Mesenchymal stem cell (in vitro differentiated cells and primary cell): ENCODE data around the gene ZNF263.

Experiments used
- DNase-seq: peaks from one replicate; pipeline ENCODE4 v3.0.0-alpha.2; 2013
- H2AFZ ChIP-seq: one replicate; pipeline ENCODE4 v1.6.1; 2013; ENCODE audit warnings: low read depth, mild to moderate bottlenecking, control low read depth, inconsistent platforms, low read length, moderate library complexity
- H2AK5ac ChIP-seq: 2 replicates; pipeline ENCODE4 v1.6.1; 2013; ENCODE audit warnings: low read length, moderate library complexity, mild to moderate bottlenecking, inconsistent platforms; ENCODE audit not compliant: severe bottlenecking
- H2BK120ac ChIP-seq: one replicate; pipeline ENCODE4 v1.6.1; 2013; ENCODE audit warnings: low read depth, mild to moderate bottlenecking, inconsistent platforms, low read length, moderate library complexity
- H2BK12ac ChIP-seq, 2 experiments: one replicate each; pipeline ENCODE4 v1.6.1; 2013; ENCODE audit warnings: inconsistent platforms in 2 of 2, low read length in 2 of 2, mild to moderate bottlenecking in 2 of 2, moderate library complexity in 2 of 2, control low read depth in 1 of 2
- H2BK15ac ChIP-seq: one replicate; pipeline ENCODE4 v1.6.1; 2013; ENCODE audit warnings: mild to moderate bottlenecking, low read depth, inconsistent platforms; ENCODE audit not compliant: poor library complexity, severe bottlenecking
- H2BK5ac ChIP-seq: 2 replicates; pipeline ENCODE4 v1.6.1; 2013; ENCODE audit warnings: low read depth, mild to moderate bottlenecking, low read length, control low read depth, inconsistent platforms; ENCODE audit not compliant: poor library complexity, severe bottlenecking
- H3K14ac ChIP-seq, 2 experiments: one replicate each; pipeline ENCODE4 v1.6.1; 2013; ENCODE audit warnings: inconsistent platforms in 2 of 2, low read length in 2 of 2, control low read depth in 1 of 2, mild to moderate bottlenecking in 1 of 2, moderate library complexity in 1 of 2
- H3K18ac ChIP-seq, 2 experiments: one replicate each; pipeline ENCODE4 v1.6.1; 2013; ENCODE audit warnings: inconsistent platforms in 2 of 2, low read length in 2 of 2, control low read depth in 1 of 2, low read depth in 1 of 2, mild to moderate bottlenecking in 1 of 2
- H3K23ac ChIP-seq, 2 experiments: one replicate each; pipeline ENCODE4 v1.6.1; 2013; ENCODE audit warnings: inconsistent platforms in 2 of 2, low read length in 2 of 2, mild to moderate bottlenecking in 2 of 2, moderate library complexity in 2 of 2, control low read depth in 1 of 2
- H3K27ac ChIP-seq: 2 replicates; pipeline ENCODE4 v1.5.1; 2013; ENCODE audit warnings: mild to moderate bottlenecking, moderate library complexity, low read length, control low read depth, inconsistent platforms; ENCODE audit not compliant: poor library complexity, severe bottlenecking
- H3K27me3 ChIP-seq, 2 experiments: 2 replicates each; pipeline versions ENCODE4 v1.6.1 to v1.7.0; 2013; ENCODE audit warnings: low read length in 2 of 2, mild to moderate bottlenecking in 2 of 2, moderate library complexity in 2 of 2, control low read depth in 1 of 2, inconsistent platforms in 1 of 2; ENCODE audit not compliant: control insufficient read depth in 1 of 2, insufficient read depth in 1 of 2
- H3K36me3 ChIP-seq, 2 experiments: 2 replicates each; pipeline versions ENCODE4 v1.6.1 to v1.7.0; 2013; ENCODE audit warnings: low read length in 2 of 2, control low read depth in 1 of 2, inconsistent platforms in 1 of 2, low read depth in 1 of 2, mild to moderate bottlenecking in 1 of 2; ENCODE audit not compliant: insufficient read depth in 2 of 2, control insufficient read depth in 1 of 2
- H3K4ac ChIP-seq, 2 experiments: one replicate each; pipeline ENCODE4 v1.6.1; 2013; ENCODE audit warnings: inconsistent platforms in 2 of 2, low read length in 2 of 2, mild to moderate bottlenecking in 2 of 2, moderate library complexity in 2 of 2, control low read depth in 1 of 2, low read depth in 1 of 2
- H3K4me1 ChIP-seq: 2 replicates; pipeline ENCODE4 v1.6.1; 2013; ENCODE audit warnings: low read depth, low read length, control low read depth; ENCODE audit not compliant: control insufficient read depth, insufficient read depth
- H3K4me2 ChIP-seq: 2 replicates; pipeline ENCODE4 v1.6.1; 2013; ENCODE audit warnings: low read length, mild to moderate bottlenecking, inconsistent platforms; ENCODE audit not compliant: poor library complexity, severe bottlenecking
- H3K4me3 ChIP-seq, 2 experiments: 2 replicates each; pipeline versions ENCODE4 v1.5.1 to v1.7.0; 2013; ENCODE audit warnings: low read length in 2 of 2, mild to moderate bottlenecking in 2 of 2, control low read depth in 1 of 2, low read depth in 1 of 2; ENCODE audit not compliant: insufficient read depth in 1 of 2
- H3K79me1 ChIP-seq: replicated peaks from 2 replicates; pipeline ENCODE4 v1.6.1; 2013; ENCODE audit warnings: mild to moderate bottlenecking, control low read depth, low read length, inconsistent platforms; ENCODE audit not compliant: poor library complexity, severe bottlenecking
- H3K9ac ChIP-seq: 2 replicates; pipeline ENCODE4 v1.7.0; 2013; ENCODE audit warnings: mild to moderate bottlenecking, low read length, moderate library complexity
- H3K9me3 ChIP-seq: 2 replicates; pipeline ENCODE4 v1.7.0; 2013; ENCODE audit warnings: mild to moderate bottlenecking, low read length; ENCODE audit not compliant: control insufficient read depth
- H4K8ac ChIP-seq: one replicate; pipeline ENCODE4 v1.6.1; 2013; ENCODE audit warnings: inconsistent platforms, mild to moderate bottlenecking, low read length, moderate library complexity
- H4K91ac ChIP-seq: one replicate; pipeline ENCODE4 v1.6.1; 2013; ENCODE audit warnings: mild to moderate bottlenecking, low read length, inconsistent platforms
- WGBS: methylation state at CpG from one replicate; pipeline ENCODE4 v1.1.7; 2013; ENCODE audit warnings: mixed read lengths; 5-methylcytosine and 5-hydroxymethylcytosine counted together

The ZNF263 gene

DNA sequence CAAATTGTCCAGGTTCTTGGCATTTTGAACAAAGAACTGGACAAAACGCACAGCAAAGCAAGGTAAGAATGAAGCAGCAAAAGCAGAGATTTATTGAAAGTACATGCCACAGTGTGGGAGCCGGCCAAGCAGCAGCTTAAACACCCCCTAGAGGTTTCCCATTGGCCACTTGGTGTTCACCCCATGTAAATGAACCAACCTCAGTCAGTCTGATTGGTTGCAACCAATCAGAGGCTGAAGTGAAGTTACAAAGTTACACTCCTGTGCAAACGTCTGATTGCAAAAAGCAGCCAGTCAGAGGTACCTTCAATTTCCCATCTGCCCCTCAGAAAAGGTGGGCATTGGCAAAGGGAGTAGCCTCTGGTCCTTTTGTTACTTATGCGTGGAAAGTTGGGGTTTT lies 8.8 kb upstream of the ZNF263 start:
- no peak overlapping the region for H3K4me2 ChIP-seq
- H3K4me1 ChIP-seq, result no peaks in the 10 kb centered on the region
- H4K91ac ChIP-seq, result no peak overlapping the region
- no peak overlapping the region for H3K27ac ChIP-seq
- H3K14ac ChIP-seq, result no peak overlapping the region
- H3K79me1 ChIP-seq, result no peaks in the 10 kb centered on the region
- no peak overlapping the region for H3K4me3 ChIP-seq
- H3K23ac ChIP-seq, result no peak overlapping the region
- no peak overlapping the region for H2BK120ac ChIP-seq
- H3K4ac ChIP-seq, result no peak overlapping the region
- no peak for DNase-seq
- H3K9ac ChIP-seq, result no peak overlapping the region
- H2BK5ac ChIP-seq, result no peak overlapping the region
- H2BK12ac ChIP-seq, result no peak overlapping the region
- H3K9me3 ChIP-seq, result no peaks in the 10 kb centered on the region
- no peaks in the 10 kb centered on the region for H3K36me3 ChIP-seq
- H3K18ac ChIP-seq, result no peak overlapping the region
- no peak overlapping the region for H2BK15ac ChIP-seq
- 68% methylated on average over 4 of the region's 4 CpGs for WGBS
- H2AFZ ChIP-seq, result no peak overlapping the region
- H3K27me3 ChIP-seq, result peaks cover 0 to 21% of the 10 kb centered on the region in 2 experiments
- H2AK5ac ChIP-seq, result no peak overlapping the region
- H4K8ac ChIP-seq, result no peak overlapping the region

DNA sequence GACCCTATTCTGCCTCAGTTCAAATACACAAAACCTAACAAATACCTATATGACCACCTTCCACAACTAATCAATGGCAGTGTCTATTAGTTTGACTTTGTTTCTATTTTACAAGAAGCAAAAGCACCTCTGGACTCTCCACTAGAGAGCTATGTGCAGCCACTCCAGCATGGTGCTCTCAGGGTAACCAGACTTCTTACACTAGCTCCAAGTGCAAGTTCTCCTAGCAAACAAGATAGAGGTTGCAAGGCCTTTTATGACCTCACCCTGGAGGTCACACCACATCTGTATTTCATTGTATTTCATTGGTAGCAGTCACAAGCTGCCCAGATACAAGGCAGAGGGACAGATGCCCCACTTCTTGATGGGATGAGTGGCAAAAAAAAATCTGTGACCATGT lies 8.3 kb upstream of the ZNF263 start:
- H3K79me1 ChIP-seq, result no peaks in the 10 kb centered on the region
- H2BK120ac ChIP-seq, result no peak overlapping the region
- peaks cover 0 to 21% of the 10 kb centered on the region in 2 experiments for H3K27me3 ChIP-seq
- no peak overlapping the region for H3K18ac ChIP-seq
- no peak overlapping the region for H3K23ac ChIP-seq
- H2AFZ ChIP-seq, result no peak overlapping the region
- H3K36me3 ChIP-seq, result no peaks in the 10 kb centered on the region
- no peak overlapping the region for H2BK15ac ChIP-seq
- H2BK5ac ChIP-seq, result no peak overlapping the region
- H3K4me3 ChIP-seq, result no peak overlapping the region
- no peak overlapping the region for H3K9ac ChIP-seq
- no peak overlapping the region for H3K14ac ChIP-seq
- no peak overlapping the region for H4K91ac ChIP-seq
- H4K8ac ChIP-seq, result no peak overlapping the region
- no peak for DNase-seq
- no peak overlapping the region for H3K4ac ChIP-seq
- H2BK12ac ChIP-seq, result no peak overlapping the region
- H3K4me1 ChIP-seq, result no peaks in the 10 kb centered on the region
- H3K27ac ChIP-seq, result no peak overlapping the region
- H2AK5ac ChIP-seq, result no peak overlapping the region
- no peaks in the 10 kb centered on the region for H3K9me3 ChIP-seq
- no peak overlapping the region for H3K4me2 ChIP-seq

DNA sequence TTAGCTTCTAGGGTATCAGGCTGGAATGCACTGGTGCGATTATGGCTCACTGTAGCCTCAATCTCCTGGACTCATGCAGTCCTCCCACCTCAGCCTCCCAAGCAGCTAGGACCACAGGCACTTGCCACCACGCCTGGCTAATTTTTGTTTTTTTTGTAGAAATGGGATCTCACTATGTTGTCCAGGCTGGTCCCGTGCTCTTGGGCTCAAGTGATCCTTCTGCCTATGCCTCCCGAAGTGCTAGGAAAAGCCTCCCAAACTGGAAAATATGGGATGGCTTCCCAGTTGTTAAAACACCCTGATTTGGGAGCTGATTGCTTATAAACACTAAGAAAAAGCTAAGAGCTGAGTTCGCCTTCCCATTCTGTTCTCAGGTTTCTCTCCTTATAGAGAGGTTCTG lies 6.6 kb upstream of the ZNF263 start:
- Histone ChIP-seq H3K79me1 (peaks cover 1% of the 10 kb centered on the region), H3K4me2 (no peak overlapping the region), H2AK5ac (no peak overlapping the region), H3K4me1 (no peaks in the 10 kb centered on the region), H3K14ac (no peak overlapping the region), H3K23ac (no peak overlapping the region), H2BK12ac (no peak overlapping the region), H2BK15ac (no peak overlapping the region), H3K36me3 (no peaks in the 10 kb centered on the region), H4K91ac (no peak overlapping the region), H3K27ac (no peak overlapping the region), H3K4me3 (no peak overlapping the region), H3K18ac (no peak overlapping the region), H3K9me3 (no peaks in the 10 kb centered on the region), H2AFZ (no peak overlapping the region), H2BK5ac (no peak overlapping the region), H2BK120ac (no peak overlapping the region), H3K4ac (no peak overlapping the region), H3K9ac (no peak overlapping the region), H4K8ac (no peak overlapping the region), H3K27me3 (peaks cover 0 to 21% of the 10 kb centered on the region in 2 experiments)
- 54% methylated on average over 3 of the region's 5 CpGs for WGBS
- DNase-seq, result no peak

DNA sequence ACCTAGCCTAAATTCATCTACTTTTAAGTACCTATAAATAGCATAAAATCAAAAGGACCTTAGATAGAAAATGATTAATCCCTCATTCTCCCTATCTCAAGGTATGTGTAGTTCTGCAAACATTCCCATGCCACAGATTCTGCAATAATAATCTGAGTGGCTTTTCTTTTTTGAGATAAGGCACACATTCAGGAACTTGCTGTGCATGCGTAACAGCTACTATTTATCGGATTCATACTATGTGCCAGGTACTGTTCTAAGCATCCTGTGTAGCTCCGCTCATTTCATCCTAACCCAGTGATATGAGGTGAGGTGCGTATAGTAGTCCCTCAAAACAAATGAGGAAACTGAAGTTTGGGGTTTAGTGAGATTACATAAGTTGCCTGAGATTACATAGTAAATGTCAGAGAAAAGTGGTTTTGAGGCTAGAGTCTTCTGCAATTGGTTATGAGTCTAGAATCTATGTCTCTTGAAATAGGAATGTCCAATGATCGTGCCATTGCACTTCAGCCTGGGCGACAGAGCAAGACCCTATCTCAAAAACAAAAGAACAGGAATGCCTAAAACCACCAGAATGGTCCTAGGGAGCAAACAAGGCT lies 2.0 kb upstream of the ZNF263 start:
- H2AFZ ChIP-seq, result no peak overlapping the region
- 97% methylated on average over 6 of the region's 6 CpGs for WGBS

More for the DNA sequence above, 2.0 kb upstream of the ZNF263 start:
- Histone ChIP-seq H2BK5ac (no peak overlapping the region), H3K4me1 (peaks cover 13% of the 10 kb centered on the region), H2BK120ac (no peak overlapping the region), H3K27me3 (peaks cover 0 to 9% of the 10 kb centered on the region in 2 experiments), H3K4me2 (no peak overlapping the region), H3K18ac (no peak overlapping the region), H3K27ac (no peak overlapping the region), H3K36me3 (peaks cover 12% of the 10 kb centered on the region in 2 experiments), H3K9me3 (no peaks in the 10 kb centered on the region), H4K91ac (no peak overlapping the region), H4K8ac (no peak overlapping the region), H3K14ac (no peak overlapping the region), H2AK5ac (no peak overlapping the region), H3K4ac (no peak overlapping the region), H3K4me3 (peak overlapping the region in 1 of 2 experiments; percentile 98), H3K9ac (peak overlapping the region; percentile 100), H3K23ac (no peak overlapping the region), H3K79me1 (peaks cover 6% of the 10 kb centered on the region), H2BK15ac (no peak overlapping the region), H2BK12ac (peak overlapping the region in 1 of 2 experiments; percentile 62)
- no peak for DNase-seq
